ENCODE results near the gene LRRC55.

The LRRC55 gene

GRCh38 chr11:57239348-57239747, 57.6 kb downstream of the LRRC55 start:
- ATAC-seq, result no peak

- ATAC-seq, result no peak
Observed at GRCh38 chr11:57240007-57240406, 58.3 kb downstream of the LRRC55 start.

- no peak for ATAC-seq
Observed at GRCh38 chr11:57240757-57241156, 59.0 kb downstream of the LRRC55 start.
